HepG2 (cell line): Measurements from ENCODE around the gene FLOT2. TPM values are rescaled to one million over a fixed set of nuclear protein-coding genes. Genes with fewer than 3 reads are reported as not detected.

Source experiments
- ARID4A ChIP-seq: sonication (generic); formaldehyde crosslinking; IDR thresholded peaks from 2 replicates; pipeline ENCODE4 v1.5.0; 2020; ENCODE audit warnings: mild to moderate bottlenecking, missing genetic modification reagents, borderline replicate concordance
- CREM ChIP-seq, 2 experiments: sonication (generic) in 1 of 2; formaldehyde crosslinking in 1 of 2; IDR thresholded peaks; 2 replicates each; pipeline versions ENCODE4 v1.4.0 to v1.6.1; 2016 to 2020; ENCODE audit warnings: antibody characterized with exemption in 1 of 2, mild to moderate bottlenecking in 1 of 2, missing genetic modification reagents in 1 of 2
- FOXA1 ChIP-seq, 2 experiments: fragments of 450-650 bp in 1 of 2; sonication (generic) in 1 of 2; formaldehyde crosslinking in 1 of 2; IDR thresholded peaks; 2 replicates each; pipeline versions ENCODE4 v1.4.0 to v1.6.1; 2016 to 2020; ENCODE audit warnings: missing genetic modification reagents in 1 of 2
- GATAD2A ChIP-seq: IDR thresholded peaks from 2 replicates; pipeline ENCODE4 v1.6.1; 2016
- HNRNPUL1 ChIP-seq: fragments of 200-400 bp; formaldehyde crosslinking; IDR thresholded peaks from 2 replicates; pipeline ENCODE4 v1.6.1; 2017; ENCODE audit warnings: low read depth, mild to moderate bottlenecking, low read length, moderate library complexity
- MAX ChIP-seq: IDR thresholded peaks from 2 replicates; pipeline ENCODE4 v1.6.1; 2012; ENCODE audit warnings: inconsistent platforms
- MED13 ChIP-seq: sonication (generic); formaldehyde crosslinking; IDR thresholded peaks from 2 replicates; pipeline ENCODE4 v1.5.0; 2020; ENCODE audit warnings: missing genetic modification reagents
- NAIF1 ChIP-seq: sonication (generic); formaldehyde crosslinking; IDR thresholded peaks from 2 replicates; pipeline ENCODE4 v1.5.0; 2020; ENCODE audit warnings: mild to moderate bottlenecking, missing genetic modification reagents, borderline replicate concordance
- SMYD3 ChIP-seq: sonication (generic); formaldehyde crosslinking; IDR thresholded peaks from 2 replicates; pipeline ENCODE4 v1.8.1; 2023; ENCODE audit warnings: mild to moderate bottlenecking, missing genetic modification reagents
- ZBTB14 ChIP-seq: sonication (generic); formaldehyde crosslinking; IDR thresholded peaks from 2 replicates; pipeline ENCODE4 v1.4.0; 2020; ENCODE audit warnings: missing genetic modification reagents
- ZFP90 ChIP-seq: sonication (generic); formaldehyde crosslinking; IDR thresholded peaks from 2 replicates; pipeline ENCODE4 v1.8.0; 2022; ENCODE audit warnings: missing genetic modification reagents, mild to moderate bottlenecking, inconsistent platforms, borderline replicate concordance
- ZMAT3 ChIP-seq: sonication (generic); formaldehyde crosslinking; conservative IDR thresholded peaks from 2 replicates; pipeline ENCODE4 v1.7.0; 2021; ENCODE audit warnings: missing genetic modification reagents
- ZNF33B ChIP-seq: sonication (generic); formaldehyde crosslinking; IDR thresholded peaks from 2 replicates; pipeline ENCODE4 v1.5.1; 2020; ENCODE audit warnings: mild to moderate bottlenecking, missing genetic modification reagents
- ZNF431 ChIP-seq: sonication (generic); formaldehyde crosslinking; IDR thresholded peaks from 2 replicates; pipeline ENCODE4 v1.9.0; 2022; ENCODE audit warnings: missing genetic modification reagents, low read depth, mild to moderate bottlenecking, borderline replicate concordance
- ZNF451 ChIP-seq: sonication (generic); formaldehyde crosslinking; IDR thresholded peaks from 2 replicates; pipeline ENCODE4 v1.5.0; 2020; ENCODE audit warnings: mild to moderate bottlenecking, missing genetic modification reagents
- ZNF557 ChIP-seq: sonication (generic); formaldehyde crosslinking; IDR thresholded peaks from 2 replicates; pipeline ENCODE4 v1.4.0; 2020; ENCODE audit warnings: missing genetic modification reagents
- ZNF574 ChIP-seq: sonication (generic); formaldehyde crosslinking; IDR thresholded peaks from 2 replicates; pipeline ENCODE4 v1.4.0; 2020; ENCODE audit warnings: missing genetic modification reagents
- ZNF761 ChIP-seq: sonication (generic); formaldehyde crosslinking; conservative IDR thresholded peaks from 2 replicates; pipeline ENCODE4 v1.4.0; 2020; ENCODE audit warnings: mild to moderate bottlenecking, missing genetic modification reagents
- polyA plus RNA-seq, 8 experiments: library from polyadenylated mRNA; depleted of rRNA in 3 of 8; stranded (reverse) in 7 of 8; unstranded in 1 of 8; fragments of >200 nt; fragmentation: Illumina TruSeq in 4 of 8; extraction: Trizol in 4 of 8; gene quantifications; 2 replicates each; pipeline versions ENCODE4 v1.2.1 to v1.2.3, GENCODE V29; 2011 to 2016; ENCODE audit warnings: low read depth in 4 of 8, missing spikeins in 1 of 8, mixed read lengths in 1 of 8; ENCODE audit not compliant: insufficient read depth in 1 of 8
- total RNA-seq, 5 experiments: library from RNA; depleted of rRNA; stranded (reverse); fragments of >200 nt; fragmentation: Illumina TruSeq; extraction: Trizol; gene quantifications; 2 replicates each; pipeline ENCODE4 v1.2.3, GENCODE V29; 2016; ENCODE audit warnings: low read depth in 1 of 5

Gene FLOT2
- total and polyA plus RNA-seq, 2 of the 13 experiments (the other 11 are each of a cell fraction or from before 2014, with no cell fraction given): 54.3 to 54.5 TPM

GRCh38 chr17:28902819-28903545, 5.4 kb upstream of the FLOT2 start, which contains the start of gene DHRS13 (continued):
- TF ChIP-seq ZNF574 (peak; percentile 89), HNRNPUL1 (no peak), ARID4A (CRISPR knock-in tag) (peak; percentile 89), ZNF451 (CRISPR knock-in tag) (peak; percentile 93), SMYD3 (CRISPR knock-in tag) (peak; percentile 52; the same call in 1 of the 2 replicates), ZNF761 (CRISPR knock-in tag) (peak; percentile 93), ZFP90 (CRISPR knock-in tag) (no peak; the same call in 1 of the 2 replicates), MAX (peak; percentile 94), MED13 (CRISPR knock-in tag) (no peak), ZBTB14 (CRISPR knock-in tag) (peak; percentile 98), NAIF1 (no peak), CREM (IDR thresholded peaks at IDR 0.05) (no peak), CREM (CRISPR knock-in tag; IDR thresholded peaks at IDR 0.05) (no peak), ZNF431 (CRISPR knock-in tag) (peak; percentile 94; the same call in 1 of the 2 replicates), GATAD2A (CRISPR knock-in tag) (peak; percentile 86), ZNF557 (CRISPR knock-in tag) (no peak), FOXA1 (IDR thresholded peaks at IDR 0.05) (no peak), FOXA1 (CRISPR knock-in tag; IDR thresholded peaks at IDR 0.05) (peak; percentile 69), ZNF33B (peak; percentile 82; the same call in 1 of the 2 replicates), ZMAT3 (CRISPR knock-in tag) (peak; percentile 34; the same call in 1 of the 2 replicates)
